ENCODE measurements around the gene C9orf78.

Gene C9orf78

GRCh38 chr9:129848712-129849441 is 13.8 kb upstream of the C9orf78 start:
- no peak for FAIRE-seq
- no peak for DNase-seq (ENCODE audit: insufficient read length, low spot score)

GRCh38 chr9:129845373-129845772 is 10.3 kb upstream of the C9orf78 start:
- no peak for DNase-seq (ENCODE audit: insufficient read length, low spot score)
- no peak for FAIRE-seq

- FAIRE-seq (no peak), DNase-seq (ENCODE audit: insufficient read length, low spot score) (no peak)
Measured at GRCh38 chr9:129841071-129841470, 6.0 kb upstream of the C9orf78 start.

- FAIRE-seq (no peak), DNase-seq (ENCODE audit: insufficient read length, low spot score) (no peak)
Measured at GRCh38 chr9:129840034-129840433, 5.0 kb upstream of the C9orf78 start.

- FAIRE-seq (no peak), DNase-seq (ENCODE audit: insufficient read length, low spot score) (no peak)
Measured at GRCh38 chr9:129839324-129840023, 4.4 kb upstream of the C9orf78 start.

- DNase-seq (ENCODE audit: insufficient read length, low spot score) (no peak), FAIRE-seq (no peak)
Measured at GRCh38 chr9:129838707-129839259, 3.7 kb upstream of the C9orf78 start.

- DNase-seq (ENCODE audit: insufficient read length, low spot score), result peak; percentile 20
- FAIRE-seq, result no peak
Measured at GRCh38 chr9:129836311-129837007, 1.4 kb upstream of the C9orf78 start.

GRCh38 chr9:129835860-129836223 is 767 bp upstream of the C9orf78 start:
- FAIRE-seq (no peak), DNase-seq (ENCODE audit: insufficient read length, low spot score) (no peak)

GRCh38 chr9:129834489-129835127 is 467 bp downstream of the C9orf78 start:
- FAIRE-seq, result no peak
- DNase-seq (ENCODE audit: insufficient read length, low spot score), result no peak

- FAIRE-seq (no peak), DNase-seq (ENCODE audit: insufficient read length, low spot score) (no peak)
Measured at GRCh38 chr9:129832982-129833381, 2.1 kb downstream of the C9orf78 start.

GRCh38 chr9:129828969-129829368 is 6.1 kb downstream of the C9orf78 start:
- DNase-seq (ENCODE audit: insufficient read length, low spot score), result no peak
- FAIRE-seq, result no peak

GRCh38 chr9:129828051-129828450 is 7.0 kb downstream of the C9orf78 start:
- DNase-seq (ENCODE audit: insufficient read length, low spot score) (no peak), FAIRE-seq (no peak)

GRCh38 chr9:129826759-129827158 is 8.3 kb downstream of the C9orf78 start:
- no peak for DNase-seq (ENCODE audit: insufficient read length, low spot score)
- no peak for FAIRE-seq

- DNase-seq (ENCODE audit: insufficient read length, low spot score) (no peak), FAIRE-seq (no peak)
Measured at GRCh38 chr9:129826344-129826743, 8.7 kb downstream of the C9orf78 start.

GRCh38 chr9:129823935-129824601 is 11.0 kb downstream of the C9orf78 start, which contains the start of gene TOR1A:
TSS of gene TOR1A (minus strand) at chr9:129824136. CDS start at chr9:129824085, 51 bp downstream.
- DNase-seq (ENCODE audit: insufficient read length, low spot score) (peak; percentile 92), FAIRE-seq (peak; percentile 62)

GRCh38 chr9:129823542-129823934 is 11.5 kb downstream of the C9orf78 start:
- no peak for DNase-seq (ENCODE audit: insufficient read length, low spot score)
- no peak for FAIRE-seq

GRCh38 chr9:129822898-129823541 is 12.1 kb downstream of the C9orf78 start:
- no peak for FAIRE-seq
- DNase-seq (ENCODE audit: insufficient read length, low spot score), result no peak

- no peak for FAIRE-seq
- no peak for DNase-seq (ENCODE audit: insufficient read length, low spot score)
Measured at GRCh38 chr9:129816501-129817435, 18.3 kb downstream of the C9orf78 start.

- FAIRE-seq (no peak), DNase-seq (ENCODE audit: insufficient read length, low spot score) (no peak)
Measured at GRCh38 chr9:129815278-129815677, 19.8 kb downstream of the C9orf78 start.
